ENCODE measurements around the gene FOXC1.

Gene FOXC1

DNA sequence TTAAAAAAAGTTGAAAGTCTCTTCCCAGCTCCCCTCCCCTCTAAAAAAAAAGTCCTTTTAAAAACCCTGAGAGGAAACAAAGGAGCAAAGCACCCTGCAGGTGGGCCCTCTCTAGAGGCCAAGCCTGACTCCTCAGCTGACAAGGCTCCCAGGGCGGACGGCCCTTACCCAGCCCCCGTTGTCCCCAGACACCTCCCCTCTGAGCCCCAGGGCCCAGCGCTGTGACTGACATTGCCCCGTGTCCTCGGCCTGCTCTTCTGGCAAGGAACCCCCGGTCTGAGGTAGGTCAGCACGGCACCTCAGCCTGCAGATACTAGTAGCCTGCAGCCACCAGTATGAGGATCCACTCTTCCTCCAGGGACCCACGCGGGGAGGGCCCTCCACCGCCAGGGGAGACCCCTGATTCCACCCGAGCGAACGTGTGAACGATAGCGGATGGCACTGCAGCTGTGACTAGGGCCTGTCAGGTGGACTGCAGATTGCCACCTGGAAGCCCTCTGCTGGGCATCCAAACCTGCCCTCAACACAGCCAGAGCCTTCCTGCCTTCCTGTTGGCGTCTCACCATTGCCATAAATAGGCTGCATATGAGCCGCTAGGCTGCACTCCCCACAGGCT, 34.2 kb downstream of the FOXC1 start:
- no peak for DNase-seq (ENCODE audit: low read depth)
- no peak for TF ChIP-seq CTCF (IDR thresholded peaks at IDR 0.05; ENCODE audit: control insufficient read depth, extremely low read depth, insufficient read depth)
- no peak overlapping the region for H3K4me3 ChIP-seq (ENCODE audit: low read depth, low read length)

DNA sequence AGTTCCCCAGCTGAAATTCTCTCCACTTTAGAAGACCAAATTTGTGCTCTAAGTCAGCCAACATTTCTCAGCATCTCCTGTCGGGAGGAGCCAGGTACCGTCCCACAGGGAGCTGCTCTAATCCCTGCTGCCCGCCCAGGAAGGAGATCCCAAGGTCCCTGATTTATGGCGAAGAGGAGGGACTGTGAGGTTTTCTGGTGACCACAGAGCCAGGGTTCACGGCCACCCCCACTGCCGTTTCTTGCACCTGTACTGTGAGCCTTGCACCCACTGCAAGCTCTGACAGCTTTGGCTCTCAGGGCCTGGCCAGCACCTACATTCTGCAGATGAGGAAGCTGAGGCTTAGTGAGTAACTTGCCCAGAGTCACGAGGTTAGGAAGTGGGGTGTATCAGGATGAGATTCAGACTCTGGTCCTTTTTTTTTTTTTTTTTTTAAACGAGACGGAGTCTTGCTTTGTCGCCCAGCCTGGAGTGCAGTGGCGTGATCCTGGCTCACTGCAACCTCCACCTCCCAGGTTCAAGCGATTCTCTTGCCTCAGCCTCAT, 34.9 kb downstream of the FOXC1 start:
- no peak for DNase-seq (ENCODE audit: low read depth)
- TF ChIP-seq CTCF (IDR thresholded peaks at IDR 0.05; ENCODE audit: control insufficient read depth, extremely low read depth, insufficient read depth) = no peak
- H3K4me3 ChIP-seq (ENCODE audit: low read depth, low read length) = no peak overlapping the region

GRCh38 chr6:1645466-1646185, 35.9 kb downstream of the FOXC1 start:
- DNase-seq (ENCODE audit: low read depth) = no peak
- H3K4me3 ChIP-seq (ENCODE audit: low read depth, low read length) = no peak overlapping the region
- TF ChIP-seq CTCF (IDR thresholded peaks at IDR 0.05; ENCODE audit: control insufficient read depth, extremely low read depth, insufficient read depth) = no peak

DNA sequence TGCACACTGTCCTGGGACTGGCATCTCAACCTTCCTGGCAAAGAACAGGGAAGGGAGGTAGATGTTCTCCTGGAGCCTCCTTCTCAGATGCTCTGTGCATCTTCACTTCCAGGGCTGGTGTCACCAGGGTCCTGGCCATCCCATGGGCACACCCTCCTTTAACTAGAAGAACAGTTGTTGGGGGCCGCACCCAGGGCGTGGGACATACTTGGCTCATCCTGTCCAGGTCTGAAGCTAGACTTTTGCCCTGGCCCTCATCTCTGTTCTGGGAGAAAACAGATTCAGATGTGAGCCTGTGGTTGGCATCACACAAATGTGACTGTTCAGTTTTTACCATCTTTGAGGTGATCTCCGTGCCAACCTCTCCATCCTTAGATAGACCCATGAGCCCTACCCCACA, 41.6 kb downstream of the FOXC1 start:
- no peak for DNase-seq (ENCODE audit: low read depth)
- no peak overlapping the region for H3K4me3 ChIP-seq (ENCODE audit: low read depth, low read length)
- TF ChIP-seq CTCF (IDR thresholded peaks at IDR 0.05; ENCODE audit: control insufficient read depth, extremely low read depth, insufficient read depth) = no peak

DNA sequence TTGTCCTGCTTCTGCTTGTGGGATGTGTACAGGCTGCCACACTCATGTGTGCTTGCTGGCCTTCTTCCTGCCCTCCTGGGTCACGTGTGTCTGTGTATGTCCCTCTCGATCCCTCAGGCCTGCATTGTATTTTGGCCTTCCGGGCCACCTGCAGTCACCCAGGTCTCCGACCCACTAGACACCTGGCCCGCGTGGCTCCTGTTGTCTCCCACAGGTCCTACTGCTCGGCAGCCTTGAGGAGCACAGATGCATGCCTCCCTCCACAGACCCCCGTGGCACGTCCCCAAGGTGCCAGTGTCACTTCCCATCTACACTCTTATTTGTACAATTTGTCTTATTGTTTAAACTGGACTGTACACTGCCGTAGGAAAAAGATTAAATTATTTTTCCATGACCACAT, 43.1 kb downstream of the FOXC1 start:
- TF ChIP-seq CTCF (IDR thresholded peaks at IDR 0.05; ENCODE audit: control insufficient read depth, extremely low read depth, insufficient read depth) = no peak
- DNase-seq (ENCODE audit: low read depth) = no peak
- H3K4me3 ChIP-seq (ENCODE audit: low read depth, low read length) = no peak overlapping the region

DNA sequence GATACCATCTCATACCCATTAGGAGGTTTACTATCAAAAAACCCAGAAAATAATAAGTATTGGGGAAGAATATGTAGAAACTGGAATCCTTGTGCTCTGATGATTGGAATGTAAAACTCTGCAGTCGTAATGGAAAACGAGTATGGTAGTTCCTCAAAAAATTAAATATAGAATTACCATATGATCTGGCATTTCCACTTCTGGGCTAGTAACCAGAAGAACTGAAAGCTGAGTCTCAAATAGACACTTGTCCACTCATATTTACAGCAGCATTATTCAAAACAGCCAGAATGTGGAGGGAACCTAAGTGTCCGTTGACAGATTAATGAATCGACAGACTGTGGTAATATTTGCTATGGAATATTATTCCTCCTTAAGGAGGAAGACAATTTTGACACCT, 44.3 kb downstream of the FOXC1 start:
- TF ChIP-seq CTCF (IDR thresholded peaks at IDR 0.05; ENCODE audit: control insufficient read depth, extremely low read depth, insufficient read depth) = no peak
- H3K4me3 ChIP-seq (ENCODE audit: low read depth, low read length) = no peak overlapping the region
- DNase-seq (ENCODE audit: low read depth) = no peak

All from LNCaP clone FGC (cell line).